HK-2 (cell line): ENCODE measurements around the gene MROH7.

Experiments used
- DNase-seq: peaks from one replicate; pipeline ENCODE4 v3.0.0-alpha.2; 2018; ENCODE audit not compliant: unreplicated experiment

Gene MROH7

DNA sequence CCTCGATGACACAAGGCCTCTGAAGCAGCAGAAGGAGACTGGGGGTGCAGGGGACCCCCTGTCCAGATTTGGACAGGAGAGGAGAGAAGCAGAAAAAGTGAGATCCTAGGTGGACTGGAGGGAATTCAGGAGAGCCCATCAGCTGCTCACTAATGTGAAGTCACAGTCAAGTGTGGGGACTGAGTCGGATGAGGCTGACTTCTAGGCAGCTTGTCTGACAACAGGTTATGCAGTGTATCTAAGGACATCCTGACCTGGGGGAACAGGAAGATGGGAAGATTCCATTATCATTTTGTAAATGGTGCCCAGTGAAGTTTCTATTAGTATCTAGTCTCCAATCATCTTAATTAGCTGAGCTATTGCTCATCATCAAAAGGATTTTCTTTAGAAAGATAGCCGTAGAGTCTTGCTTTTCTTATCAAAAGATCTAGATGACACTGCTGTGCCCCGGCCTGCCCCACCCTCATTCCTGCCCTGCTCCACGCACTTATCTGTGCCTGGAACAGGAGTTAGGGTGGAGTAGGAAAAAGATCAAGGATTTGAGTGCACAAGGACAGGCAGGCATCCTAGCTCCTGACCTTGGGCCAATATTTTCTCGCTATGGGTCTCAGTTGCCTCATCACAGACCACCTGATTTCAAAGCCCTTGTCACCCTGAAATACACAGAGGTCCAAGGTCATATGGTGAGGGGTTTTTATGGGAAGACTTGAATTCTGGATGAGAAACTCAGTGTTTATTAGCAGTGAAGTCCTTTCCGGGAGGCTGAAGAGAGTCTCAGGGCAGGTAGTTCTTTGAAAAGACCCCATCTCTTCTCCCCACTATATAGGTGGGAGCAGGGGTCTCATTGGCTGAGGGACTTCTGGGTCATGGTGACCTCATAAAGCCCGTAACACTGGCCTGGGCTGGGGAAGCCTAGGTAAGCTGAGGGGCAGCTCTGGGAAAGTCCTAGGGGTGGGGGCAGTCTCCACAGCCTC lies at the start of gene MROH7:
TSS of gene MROH7 (plus strand) at position 924 of the 974 bp plus-strand sequence. CDS start 11,141 bp downstream, outside the sequence.
- no peak for DNase-seq

DNA sequence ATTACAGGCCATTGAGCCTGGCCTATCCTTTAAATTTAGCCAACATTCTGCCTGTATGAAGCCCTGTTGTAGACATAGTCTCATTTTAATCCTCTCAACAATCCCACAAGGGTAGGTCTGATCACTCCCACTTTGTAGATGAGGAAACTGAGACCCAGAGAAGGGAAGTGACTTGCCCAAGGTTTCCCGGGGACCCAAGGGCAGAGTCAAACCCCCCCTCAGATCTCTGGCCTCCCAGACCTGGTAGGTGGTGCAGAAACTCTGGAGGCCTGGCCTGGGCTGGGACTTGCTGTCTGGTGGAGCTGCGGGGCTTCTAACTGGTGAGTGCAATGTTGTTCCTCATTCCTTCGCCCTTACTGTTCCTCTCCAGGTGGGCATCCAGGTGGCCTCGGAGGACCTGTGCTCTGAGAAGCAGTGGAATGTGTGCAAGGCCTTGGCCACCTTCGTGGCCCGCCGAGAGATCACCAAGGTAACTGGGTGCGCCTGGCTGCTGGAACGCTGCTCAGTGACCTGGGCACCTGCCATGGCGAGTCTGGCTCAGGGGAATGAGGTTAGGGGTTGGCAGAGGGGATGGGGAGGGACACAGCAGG lies 47.9 kb upstream of the MROH7 start:
- DNase-seq, result no peak

DNA sequence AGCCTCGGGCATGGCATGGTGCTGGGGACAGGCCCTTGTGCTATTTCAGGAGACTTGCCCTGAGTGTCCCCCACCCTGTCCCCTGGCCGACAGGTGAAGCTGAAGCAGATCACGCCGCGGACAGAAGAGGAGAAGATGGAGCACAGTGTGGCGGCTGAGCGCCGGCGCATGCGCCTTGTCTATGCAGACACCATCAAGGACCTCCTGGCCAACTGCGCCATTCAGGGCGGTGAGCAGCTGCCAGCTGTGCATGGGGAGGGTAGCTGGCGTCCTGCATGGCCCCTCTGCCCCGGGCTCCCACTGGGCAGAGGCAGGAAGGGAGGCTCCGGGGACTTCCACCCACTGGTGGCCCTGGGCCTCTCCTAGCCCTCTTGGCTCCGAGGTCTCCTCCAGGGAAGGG lies 47.1 kb upstream of the MROH7 start:
- no peak for DNase-seq

DNA sequence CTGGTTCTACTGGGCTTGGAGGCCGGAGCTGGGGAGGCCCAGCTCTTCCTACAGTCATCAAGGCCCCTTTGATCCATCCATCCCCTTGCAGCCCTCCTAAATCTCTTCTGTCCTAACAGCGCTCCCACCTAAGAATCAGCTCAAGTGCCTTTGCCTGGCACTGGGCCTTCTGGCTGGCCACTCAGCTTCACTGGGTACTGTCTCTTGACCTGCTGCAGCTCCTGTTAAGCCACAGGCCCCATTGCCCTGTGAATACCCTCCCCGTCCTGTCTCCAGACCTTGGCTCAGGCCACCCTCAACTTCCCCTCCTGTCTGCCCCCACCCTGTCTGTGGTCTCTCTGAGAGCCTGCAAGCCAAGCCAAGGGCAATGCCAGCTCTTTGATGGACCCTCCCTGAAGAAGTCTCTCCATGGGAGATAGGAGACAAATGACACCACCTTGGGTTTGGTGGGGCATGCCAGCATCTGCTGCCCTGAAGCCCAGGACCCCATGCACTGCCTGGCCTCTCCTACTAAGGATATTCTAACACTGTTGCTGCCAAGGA lies 45.6 kb upstream of the MROH7 start:
- DNase-seq, result no peak

DNA sequence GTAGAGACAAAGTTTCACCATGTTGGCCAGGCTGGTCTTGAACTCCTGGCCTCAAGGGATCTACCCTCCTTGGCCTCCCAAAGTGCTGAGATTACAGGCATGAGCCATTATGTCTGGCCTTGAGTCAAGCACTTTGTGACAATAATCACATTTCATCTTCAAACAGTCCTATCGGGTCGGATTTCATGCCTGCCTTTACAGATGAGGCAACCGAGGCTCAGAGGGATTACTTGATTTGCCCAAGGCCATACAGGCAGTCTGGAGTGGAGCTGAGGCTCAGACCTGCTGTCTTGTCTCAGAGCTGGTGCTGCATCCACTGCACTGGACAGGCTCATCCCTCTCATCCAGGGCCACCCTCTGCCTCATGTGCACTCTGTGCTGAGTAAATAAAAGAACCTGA lies 44.8 kb upstream of the MROH7 start:
- no peak for DNase-seq

DNA sequence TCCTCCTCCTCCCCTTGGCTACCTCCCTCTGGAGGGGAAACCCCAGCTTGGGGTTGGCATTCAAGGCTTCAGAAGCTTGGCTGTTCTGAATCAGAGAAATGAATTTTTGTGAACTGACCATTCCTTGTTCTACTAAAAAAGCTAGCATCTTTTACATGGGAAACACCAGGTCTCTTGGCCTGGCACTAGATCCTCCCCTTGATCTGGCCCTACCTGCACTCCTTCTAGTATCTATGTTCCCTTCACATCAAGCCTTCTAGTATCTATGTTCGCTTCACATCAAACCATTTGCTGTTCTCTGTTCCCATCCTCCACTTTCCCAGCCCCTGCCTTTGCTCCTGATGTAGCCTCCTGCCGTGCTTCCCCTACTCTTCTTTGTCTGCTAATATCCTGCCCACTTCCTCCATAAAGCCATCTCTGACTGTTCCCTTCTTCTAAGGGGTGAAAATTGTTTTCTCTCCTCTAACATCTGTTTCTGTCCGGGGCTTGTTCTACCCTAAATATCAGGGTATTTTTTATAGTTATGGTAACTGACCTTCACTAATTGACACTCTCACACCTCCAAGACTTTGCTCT lies 44.0 kb upstream of the MROH7 start:
- no peak for DNase-seq

DNA sequence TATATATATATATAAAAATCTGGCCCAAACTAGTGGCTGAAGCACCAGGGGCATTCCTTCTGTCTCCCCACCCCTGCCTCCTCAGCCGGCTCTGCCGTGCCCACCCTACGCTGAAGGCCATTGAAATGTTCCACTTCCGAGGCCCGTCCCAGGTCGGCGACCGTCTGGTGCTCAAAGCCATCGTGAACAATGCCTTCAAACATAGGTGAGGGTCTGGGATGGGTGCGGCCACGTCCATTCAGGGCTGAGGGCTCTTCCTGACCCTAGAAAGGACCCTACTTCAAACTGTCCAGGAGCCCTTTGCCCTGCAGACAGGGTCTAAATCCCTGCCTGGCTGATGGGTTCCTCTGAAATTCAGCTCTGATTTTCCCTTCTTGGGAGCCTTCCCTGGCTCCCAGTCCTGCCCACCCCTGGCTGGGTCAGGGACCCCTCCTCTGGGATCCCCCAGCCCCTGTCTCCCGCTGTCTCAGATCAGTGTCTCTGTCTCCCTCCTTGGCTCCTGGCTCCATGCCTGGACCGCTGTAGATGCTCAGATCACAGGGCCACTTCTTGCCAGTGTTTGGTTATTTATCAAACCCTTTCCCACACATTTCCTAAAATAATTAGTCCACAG lies 42.3 kb upstream of the MROH7 start:
- no peak for DNase-seq

DNA sequence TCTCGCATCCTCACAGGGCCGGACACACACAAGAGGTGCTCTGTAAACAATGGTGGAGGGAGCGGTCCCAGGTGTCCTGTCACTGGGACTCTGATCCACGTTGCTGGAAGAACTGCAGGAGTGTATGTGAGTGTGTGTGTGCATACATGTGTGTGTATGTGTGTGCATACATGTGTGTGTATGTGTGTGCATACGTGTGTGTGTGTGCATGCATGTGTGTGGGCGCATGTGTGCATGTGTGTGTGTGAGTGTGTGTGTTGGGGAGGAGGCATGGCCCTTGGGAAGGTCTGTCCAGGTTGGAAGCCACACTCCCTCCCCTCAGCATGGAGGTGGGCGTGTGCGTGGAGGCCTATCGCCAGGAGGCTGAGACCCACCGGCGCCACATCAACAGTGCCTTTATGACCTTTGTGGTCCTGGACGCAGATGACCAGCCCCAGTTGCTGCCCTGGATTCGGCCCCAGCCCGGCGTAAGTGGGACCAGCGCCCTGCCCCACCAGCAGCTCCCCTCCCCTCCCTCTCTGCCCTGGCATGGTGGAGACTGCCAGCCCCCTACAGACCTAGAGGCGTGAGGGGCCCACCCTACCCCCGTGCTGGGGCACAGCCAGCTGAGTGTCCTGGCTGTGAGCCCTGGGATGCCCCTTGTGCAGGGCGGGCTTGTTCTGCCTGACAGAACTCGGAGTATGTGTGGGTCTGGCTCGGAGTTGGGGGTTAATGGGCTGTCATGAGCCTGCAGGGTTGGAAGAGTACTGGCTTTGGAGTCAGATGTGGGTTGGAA lies 40.5 kb upstream of the MROH7 start:
- no peak for DNase-seq

DNA sequence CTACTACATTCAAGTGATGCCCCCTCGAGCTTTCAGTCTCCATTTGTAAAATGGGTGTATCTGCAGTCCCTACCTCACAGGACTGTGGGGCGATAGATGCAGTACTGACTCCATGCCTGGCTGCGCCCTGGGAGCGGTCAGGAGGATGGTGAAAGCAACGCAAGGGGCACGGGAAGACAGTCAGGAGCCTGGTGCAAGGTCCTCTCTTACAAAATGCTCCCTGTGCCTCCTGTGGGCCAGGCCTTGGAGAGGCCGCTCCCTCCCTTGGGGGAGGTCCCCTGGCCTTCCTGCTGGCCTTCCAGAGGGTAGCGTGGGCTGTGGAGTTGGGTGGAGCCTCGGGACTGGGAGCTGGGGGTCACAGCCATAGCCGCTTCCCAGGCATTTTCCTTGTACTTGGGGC lies 39.9 kb upstream of the MROH7 start:
- no peak for DNase-seq

DNA sequence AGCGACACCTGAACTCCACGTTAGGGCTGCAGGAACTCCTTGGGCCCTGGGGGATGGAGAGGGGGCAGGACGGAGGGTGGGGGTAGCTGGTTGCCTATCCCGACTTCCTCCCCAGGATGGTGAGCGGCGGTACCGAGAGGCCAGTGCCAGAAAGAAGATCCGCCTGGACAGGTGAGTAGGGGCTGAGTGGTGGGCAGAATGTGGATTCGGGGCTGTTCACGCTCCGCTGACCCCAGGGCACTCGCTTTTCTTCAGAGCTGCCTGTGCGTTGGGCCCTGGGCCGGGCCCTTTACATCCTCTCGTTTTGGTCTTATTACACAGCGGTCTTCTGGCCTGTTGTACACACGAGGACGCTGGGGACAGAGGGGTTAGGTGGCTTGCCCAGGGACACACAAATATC lies 39.0 kb upstream of the MROH7 start:
- DNase-seq, result no peak

DNA sequence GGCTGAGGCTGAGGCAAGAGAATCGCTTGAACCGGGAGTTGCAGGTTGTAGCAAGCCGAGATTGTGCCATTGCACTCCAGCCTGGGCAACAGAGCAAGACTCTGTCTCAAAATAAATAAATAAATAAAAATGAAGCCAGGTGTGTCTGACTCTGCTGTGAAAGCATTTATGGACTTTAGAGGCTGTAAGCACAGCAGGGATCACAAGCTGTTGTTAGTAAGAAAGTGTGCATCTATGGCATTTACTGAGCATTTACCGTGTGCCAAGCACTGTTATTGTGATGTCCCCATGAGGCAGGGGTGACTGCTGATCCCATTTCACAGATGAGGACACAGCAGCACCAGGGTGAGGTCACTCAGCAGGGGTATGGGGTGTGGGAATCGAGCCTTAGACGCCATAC lies 38.3 kb upstream of the MROH7 start:
- DNase-seq, result no peak

DNA sequence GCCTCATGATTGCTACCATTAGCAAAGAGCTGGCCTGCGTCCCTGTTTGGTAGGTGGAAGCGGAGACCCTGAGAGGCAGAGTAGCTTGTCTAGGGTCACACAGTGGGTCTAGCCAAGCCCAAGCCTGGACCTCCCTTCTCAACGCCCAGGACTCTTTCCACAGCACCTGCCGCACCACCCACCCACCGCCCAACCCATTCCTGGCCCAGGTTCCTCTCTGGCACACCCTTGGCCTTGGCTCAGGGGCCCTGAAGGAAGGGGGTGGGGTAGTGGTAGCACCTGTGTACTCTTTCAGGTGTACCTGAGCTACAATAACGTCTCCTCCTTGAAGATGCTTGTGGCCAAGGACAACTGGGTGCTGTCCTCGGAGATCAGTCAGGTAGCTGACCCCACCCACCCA lies 37.5 kb upstream of the MROH7 start:
- DNase-seq, result no peak

DNA sequence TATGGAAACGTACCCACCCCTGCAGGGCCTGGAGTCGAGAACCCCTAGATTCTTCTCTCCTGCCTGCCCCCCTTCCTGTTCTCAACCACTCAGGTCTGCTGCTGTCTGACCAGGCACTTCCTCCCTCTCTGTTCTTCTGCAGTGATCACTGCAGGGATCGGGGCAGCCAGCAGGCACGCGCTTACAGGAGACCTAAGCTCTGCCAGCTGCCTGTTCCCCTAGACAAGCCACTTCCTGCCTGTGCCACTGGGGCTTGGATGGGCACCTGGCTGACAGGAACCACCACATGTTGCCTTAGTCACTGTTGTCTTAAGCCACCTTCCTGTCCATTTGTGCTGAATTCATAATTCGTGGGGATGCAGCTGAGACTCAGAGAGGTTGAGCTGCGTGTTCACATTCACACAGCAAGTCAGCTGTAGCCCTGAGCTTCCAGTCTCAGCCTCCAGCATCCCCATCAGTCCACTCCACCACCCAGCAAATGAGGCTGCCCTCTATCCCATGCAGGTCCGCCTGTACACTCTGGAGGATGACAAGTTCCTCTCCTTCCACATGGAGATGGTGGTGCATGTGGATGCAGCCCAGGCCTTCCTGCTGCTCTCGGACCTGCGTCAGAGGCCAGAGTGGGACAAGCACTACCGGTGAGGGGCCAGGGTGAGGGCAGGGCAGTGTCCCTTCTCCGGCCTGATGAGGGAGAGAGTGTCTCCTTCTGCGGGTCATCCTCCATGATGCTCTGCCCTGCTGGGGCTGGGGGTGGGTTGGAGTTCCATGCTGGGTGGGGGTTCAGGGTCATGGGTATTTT lies 36.8 kb upstream of the MROH7 start:
- peak; percentile 20 for DNase-seq

DNA sequence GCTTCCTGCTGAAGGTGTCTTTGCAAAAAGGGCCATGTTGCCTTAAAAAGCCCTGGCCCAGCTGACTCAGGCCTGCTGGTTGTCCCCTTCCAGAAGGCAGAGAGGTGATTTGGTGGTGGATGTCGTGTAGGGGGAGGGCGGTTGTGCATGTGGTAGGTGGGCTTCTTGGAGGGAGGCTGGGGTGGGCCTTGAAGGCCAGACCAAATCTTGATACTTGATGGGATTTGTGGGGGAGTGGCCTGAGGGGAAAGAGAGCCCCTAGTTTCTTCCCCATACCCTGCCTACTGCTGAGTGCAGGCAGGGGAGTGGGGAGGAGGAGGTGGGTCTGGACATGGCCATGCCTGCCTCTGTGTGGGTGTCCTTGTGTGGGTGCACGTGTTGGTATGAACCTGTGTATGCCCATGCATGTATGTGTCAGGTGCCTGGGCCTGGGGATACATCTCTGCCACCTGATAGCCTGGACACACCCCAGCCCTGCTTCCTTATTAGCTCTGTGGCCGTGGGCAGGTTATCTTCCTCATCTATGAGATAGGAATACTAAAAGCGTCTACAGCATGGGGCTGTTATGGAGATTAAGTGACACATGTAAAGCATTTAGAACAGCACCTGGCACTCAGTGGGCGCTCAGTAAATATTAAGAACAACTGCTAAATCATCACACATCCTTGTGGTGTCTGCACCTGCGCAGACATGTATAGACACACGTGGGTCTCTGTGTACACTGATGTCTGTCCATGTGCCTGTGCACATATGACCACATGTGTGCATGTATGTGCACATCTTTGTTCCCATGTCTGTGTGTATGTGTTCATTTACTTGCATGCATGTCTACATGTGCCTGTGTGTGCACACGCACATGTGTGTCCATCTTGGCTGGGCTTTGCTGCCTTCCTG lies 35.2 kb upstream of the MROH7 start:
- DNase-seq, result no peak

DNA sequence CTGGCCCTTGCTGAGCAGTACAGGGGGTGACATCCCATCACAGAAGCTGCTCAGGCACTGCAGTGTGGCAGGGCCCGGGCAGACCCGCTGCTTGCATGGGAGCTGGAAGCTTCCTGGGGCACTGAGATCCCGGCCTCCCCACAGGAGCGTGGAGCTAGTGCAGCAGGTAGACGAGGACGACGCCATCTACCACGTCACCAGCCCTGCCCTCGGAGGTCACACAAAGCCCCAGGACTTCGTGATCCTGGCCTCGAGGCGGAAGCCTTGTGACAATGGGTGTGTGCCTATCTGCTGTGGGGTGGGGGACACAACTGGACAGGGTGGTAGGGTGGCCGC lies 34.6 kb upstream of the MROH7 start:
- no peak for DNase-seq

DNA sequence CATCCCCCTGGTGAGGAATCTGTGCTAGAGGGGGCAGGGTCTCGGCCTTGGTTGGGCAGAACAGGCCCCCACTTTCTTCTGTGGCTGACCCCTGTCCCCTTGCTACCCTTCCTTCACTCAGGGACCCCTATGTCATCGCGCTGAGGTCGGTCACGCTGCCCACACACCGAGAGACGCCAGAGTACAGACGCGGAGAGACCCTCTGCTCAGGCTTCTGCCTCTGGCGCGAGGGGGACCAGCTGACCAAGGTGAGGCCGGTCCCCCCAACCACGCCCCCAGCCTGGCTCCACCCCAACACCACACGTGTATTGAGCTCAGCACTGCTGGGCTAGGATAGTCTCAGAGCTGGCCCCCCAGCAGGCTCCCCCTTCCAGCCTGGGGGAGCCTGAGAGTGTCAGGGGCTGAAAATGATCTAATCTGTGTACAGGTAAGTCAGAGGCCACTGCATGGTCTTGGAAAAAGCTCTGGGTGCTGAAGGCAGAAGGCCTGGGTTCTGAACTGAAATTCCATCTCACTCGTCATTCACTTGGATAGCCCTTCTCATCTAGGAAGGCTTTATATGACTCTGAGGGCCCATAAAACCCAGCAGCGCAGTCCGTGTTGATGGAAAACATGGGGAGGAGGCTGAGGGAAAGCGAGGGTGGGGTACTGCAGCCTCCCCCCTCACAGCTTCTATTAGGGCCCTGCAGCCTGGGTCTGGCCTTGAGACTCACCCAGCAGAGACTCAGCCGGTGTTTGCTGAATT lies 33.6 kb upstream of the MROH7 start:
- no peak for DNase-seq

DNA sequence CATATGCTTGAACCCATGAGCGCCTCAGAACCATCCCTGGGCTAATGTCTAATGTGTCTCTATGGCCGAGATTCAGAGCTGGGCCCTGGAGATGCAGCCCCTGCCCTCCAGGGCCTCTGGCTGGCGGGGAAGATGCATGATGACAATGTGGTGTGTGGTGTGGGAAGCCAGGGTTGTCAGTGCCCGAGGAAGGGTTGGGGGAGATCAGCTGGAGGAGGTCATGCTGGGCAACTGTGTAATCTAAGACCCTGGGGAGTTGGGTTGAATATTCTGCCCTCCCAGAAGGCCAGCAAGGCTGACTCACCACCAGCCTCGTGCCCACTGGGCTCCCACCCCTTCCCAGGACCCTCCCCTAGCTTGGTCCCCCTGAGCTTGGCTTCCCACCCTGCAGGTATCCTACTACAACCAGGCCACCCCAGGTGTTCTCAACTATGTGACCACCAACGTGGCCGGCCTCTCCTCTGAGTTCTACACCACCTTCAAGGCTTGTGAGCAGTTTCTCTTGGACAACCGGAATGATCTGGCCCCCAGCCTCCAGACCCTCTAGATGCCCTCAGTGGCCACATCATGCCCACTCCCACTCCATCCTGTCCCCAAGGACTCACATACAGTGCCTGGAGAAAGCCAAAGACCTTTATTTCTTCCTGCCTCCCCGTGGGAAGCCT lies 32.9 kb upstream of the MROH7 start:
- DNase-seq, result no peak

DNA sequence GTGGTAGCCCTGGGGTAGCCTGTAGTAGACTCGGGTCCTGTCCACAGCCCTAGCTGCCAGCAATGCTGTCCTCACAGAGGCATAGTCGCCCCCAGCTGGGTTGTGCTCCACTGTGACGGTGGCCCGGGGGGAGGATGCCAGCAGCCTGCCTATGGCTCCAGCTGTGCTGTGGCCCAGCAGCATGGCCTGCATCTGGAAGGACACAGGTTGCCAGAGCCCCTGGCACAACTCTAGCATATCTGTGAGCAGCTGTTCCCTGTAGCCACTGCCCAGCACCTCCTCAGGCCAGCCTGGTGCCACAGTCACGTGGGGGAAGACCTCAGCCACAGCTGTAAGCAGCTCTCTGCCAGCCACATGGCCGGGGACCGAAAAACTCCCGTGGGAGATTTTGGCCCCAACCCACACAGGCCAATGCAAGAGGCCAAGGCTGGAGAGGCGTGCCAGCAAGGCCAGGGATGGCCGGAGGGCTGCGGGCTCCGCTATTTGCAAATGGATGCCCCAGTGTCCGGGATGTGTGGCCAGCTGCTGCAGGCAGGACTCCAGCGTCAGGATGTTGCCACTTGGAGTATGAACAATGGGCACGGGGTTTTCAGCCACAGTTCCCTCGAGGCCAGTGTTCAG lies 32.2 kb upstream of the MROH7 start:
- no peak for DNase-seq
